ENCODE data around the gene TTLL8. TPM values are rescaled to one million over a fixed set of nuclear protein-coding genes. Genes with fewer than 3 reads are reported as not detected.
"Not testable (repeated sequence)": the region's sequence is repeated elsewhere in the genome, so short reads cannot be mapped to it uniquely, and the experiment has no call there.

TTLL8 gene
- total RNA-seq, 2 donors from 2014 or later = 0.74 TPM; not detected in 1

- Histone ChIP-seq H3K27ac (no peak overlapping the region), H3K36me3 (no peaks in the 10 kb centered on the region), H3K4me1 (replicated peaks) (peaks cover 8% of the 10 kb centered on the region), H3K9me3 (no peaks in the 10 kb centered on the region), H3K4me3 (peak overlapping the region in 1 of 2 donors; percentile 18), H3K27me3 (replicated peaks; ENCODE audit: insufficient read depth) (no peaks in the 10 kb centered on the region)
- intact Hi-C loops (cut with DNase I) = no loop called here
- TF ChIP-seq CTCF (IDR thresholded peaks at IDR 0.05) = peak in 3 of 4 experiments; percentile 7 to 31 (median 16)
- TF ChIP-seq POLR2AphosphoS5 (IDR thresholded peaks at IDR 0.05) = no peak
- TF ChIP-seq POLR2A (IDR thresholded peaks at IDR 0.05) = no peak
- WGBS = 7% methylated on average over 28 of the region's 90 CpGs
- no peak for DNase-seq (ENCODE audit: low spot score)
These were observed 74.7 kb downstream of the TTLL8 start for GRCh38 chr22:49983148-49984042.

- DNase-seq (ENCODE audit: low spot score); intact Hi-C loops (cut with DNase I); H3K9me3 ChIP-seq; H3K4me1 ChIP-seq (replicated peaks); H3K36me3 ChIP-seq; H3K27ac ChIP-seq; H3K27me3 ChIP-seq (replicated peaks; ENCODE audit: insufficient read depth); H3K4me3 ChIP-seq: not testable (repeated sequence)
- WGBS = 96% methylated on average over 7 of the region's 7 CpGs
These were observed 76.3 kb downstream of the TTLL8 start for GRCh38 chr22:49981799-49982198.

DNA sequence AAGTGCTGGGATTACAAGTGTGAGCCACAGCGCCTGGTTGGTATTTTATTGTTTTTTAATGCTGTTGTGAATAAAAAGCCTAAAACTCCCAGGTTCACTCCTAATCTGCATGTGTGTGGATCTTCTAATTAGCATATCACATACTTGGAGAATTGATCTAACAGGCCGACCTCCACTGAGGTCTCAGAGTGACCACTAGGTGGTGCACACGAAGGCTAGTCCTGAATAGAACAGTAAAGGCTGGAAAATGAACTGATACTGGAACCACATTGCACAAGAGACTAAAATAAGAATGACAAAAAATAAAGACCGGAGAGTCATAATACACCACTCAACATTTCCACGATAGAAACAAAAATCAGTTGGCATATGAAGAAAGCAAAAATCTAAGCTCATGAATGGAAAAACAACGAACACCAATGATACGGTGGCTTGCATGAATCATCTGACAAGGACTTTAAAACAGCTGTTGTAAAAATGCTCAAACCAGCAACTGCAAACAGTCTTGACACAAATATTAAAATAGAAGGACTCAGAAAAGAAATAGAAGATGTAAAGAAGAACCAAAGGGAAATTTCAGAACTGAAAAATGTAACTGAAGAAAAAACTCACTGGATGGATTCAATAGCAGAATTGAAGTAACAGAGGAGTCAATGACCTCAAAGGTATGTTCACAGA, 78.4 kb downstream of the TTLL8 start:
- Histone ChIP-seq H3K36me3 (no peaks in the 10 kb centered on the region), H3K27me3 (replicated peaks; ENCODE audit: insufficient read depth) (no peaks in the 10 kb centered on the region), H3K27ac (no peak overlapping the region), H3K9me3 (no peaks in the 10 kb centered on the region), H3K4me3 (no peak overlapping the region), H3K4me1 (replicated peaks) (peaks cover 8% of the 10 kb centered on the region)
- DNase-seq (ENCODE audit: low spot score) = no peak
- 64% methylated on average over 7 of the region's 7 CpGs for WGBS
- intact Hi-C loops (cut with DNase I) = no loop called here
- no peak for TF ChIP-seq POLR2A (IDR thresholded peaks at IDR 0.05)
- no peak for TF ChIP-seq POLR2AphosphoS5 (IDR thresholded peaks at IDR 0.05)
- peak in 3 of 4 experiments; percentile 35 to 54 (median 40) for TF ChIP-seq CTCF (IDR thresholded peaks at IDR 0.05)

- H3K36me3 ChIP-seq = no peaks in the 10 kb centered on the region
- H3K27me3 ChIP-seq (replicated peaks; ENCODE audit: insufficient read depth) = no peaks in the 10 kb centered on the region
- no peak for DNase-seq (ENCODE audit: low spot score)
- intact Hi-C loops (cut with DNase I) = no loop called here
- no peak overlapping the region for H3K4me3 ChIP-seq
- TF ChIP-seq POLR2AphosphoS5 (IDR thresholded peaks at IDR 0.05) (no peak), POLR2A (IDR thresholded peaks at IDR 0.05) (no peak), CTCF (IDR thresholded peaks at IDR 0.05) (no peak)
- no peaks in the 10 kb centered on the region for H3K9me3 ChIP-seq
- 77% methylated on average over 14 of the region's 14 CpGs for WGBS
- H3K27ac ChIP-seq = no peak overlapping the region
- no peaks in the 10 kb centered on the region for H3K4me1 ChIP-seq (replicated peaks)
These were observed 80.5 kb downstream of the TTLL8 start for GRCh38 chr22:49977578-49977977.

DNA sequence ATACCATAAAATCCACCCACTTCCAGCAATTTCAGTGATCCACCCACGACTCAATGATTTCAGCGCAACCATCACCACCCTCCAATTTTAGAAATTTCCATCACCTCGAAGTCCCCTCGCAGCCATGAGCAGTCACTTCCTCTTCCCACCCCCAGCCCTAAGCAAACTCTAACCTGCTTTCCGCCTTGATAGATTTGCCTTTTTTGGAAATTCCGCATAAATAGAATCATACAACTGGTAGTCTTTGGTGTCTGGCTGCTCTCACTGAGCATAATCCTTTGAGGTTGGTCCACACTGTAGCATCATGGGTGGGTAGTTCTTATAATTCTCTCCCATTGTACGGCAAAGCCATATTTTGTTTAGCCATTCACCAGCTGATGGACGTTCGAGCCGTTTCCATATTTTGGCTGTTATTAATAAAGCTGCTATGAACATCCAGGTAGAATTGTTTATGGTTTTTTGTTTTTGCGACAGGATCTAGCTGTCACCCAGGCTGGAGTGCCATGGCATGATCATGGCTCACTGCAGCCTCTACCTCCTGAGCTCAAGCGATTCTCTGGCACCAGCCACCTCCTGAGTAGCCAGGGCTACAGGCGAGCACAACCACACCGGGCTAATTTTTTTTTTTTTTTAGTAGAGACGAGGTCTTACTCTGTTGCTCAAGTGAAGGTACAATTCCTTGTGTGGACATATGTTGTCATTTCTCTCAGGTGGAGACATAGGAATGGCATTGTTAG, 81.5 kb downstream of the TTLL8 start:
- 53% methylated on average over 15 of the region's 15 CpGs for WGBS
- Histone ChIP-seq H3K4me1 (replicated peaks) (peaks cover 4% of the 10 kb centered on the region), H3K36me3 (no peaks in the 10 kb centered on the region), H3K9me3 (no peaks in the 10 kb centered on the region), H3K27ac (no peak overlapping the region), H3K27me3 (replicated peaks; ENCODE audit: insufficient read depth) (no peaks in the 10 kb centered on the region), H3K4me3 (no peak overlapping the region)
- DNase-seq (ENCODE audit: low spot score) = no peak
- TF ChIP-seq CTCF (IDR thresholded peaks at IDR 0.05) (no peak), POLR2AphosphoS5 (IDR thresholded peaks at IDR 0.05) (no peak)
- intact Hi-C loops (cut with DNase I) = no loop called here
